Measurements from ENCODE around the gene ACBD6.

Gene ACBD6

DNA sequence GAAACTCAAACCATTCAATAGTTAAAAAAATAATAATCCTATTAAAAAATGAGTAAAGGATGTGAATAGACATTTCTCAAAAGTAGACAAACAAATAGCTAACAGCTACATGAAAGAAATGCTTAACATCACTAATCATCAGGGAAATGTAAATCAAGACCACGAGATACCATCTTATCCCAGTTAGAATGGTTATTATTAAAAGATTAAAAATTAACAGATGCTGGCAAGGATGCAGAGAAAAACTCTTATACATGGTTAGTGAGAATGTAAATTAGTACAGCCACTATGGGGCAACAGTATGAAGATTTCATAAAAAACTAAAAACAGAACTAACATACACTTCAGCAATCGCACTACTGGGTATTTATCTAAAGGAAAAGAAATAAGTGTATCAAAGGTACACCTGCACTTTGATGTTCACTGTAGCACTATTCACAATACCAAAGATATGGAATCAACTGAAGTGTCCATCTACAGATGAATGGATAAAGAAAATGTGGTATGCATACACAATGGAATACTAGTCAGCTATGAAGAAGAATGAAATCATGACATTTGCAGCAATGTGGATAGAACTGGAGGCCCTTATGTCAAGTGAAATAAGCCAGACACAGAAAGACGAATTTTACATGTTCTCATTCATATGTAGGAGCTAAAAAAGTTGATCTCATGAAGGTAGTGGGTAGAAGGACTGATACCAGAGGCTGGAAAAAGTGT is 117.9 kb downstream of the ACBD6 start:
- no peak for TF ChIP-seq CTCF (IDR thresholded peaks at IDR 0.05)

GRCh38 chr1:180382326-180383115 is 119.9 kb downstream of the ACBD6 start:
- TF ChIP-seq CTCF (IDR thresholded peaks at IDR 0.05), result no peak

DNA sequence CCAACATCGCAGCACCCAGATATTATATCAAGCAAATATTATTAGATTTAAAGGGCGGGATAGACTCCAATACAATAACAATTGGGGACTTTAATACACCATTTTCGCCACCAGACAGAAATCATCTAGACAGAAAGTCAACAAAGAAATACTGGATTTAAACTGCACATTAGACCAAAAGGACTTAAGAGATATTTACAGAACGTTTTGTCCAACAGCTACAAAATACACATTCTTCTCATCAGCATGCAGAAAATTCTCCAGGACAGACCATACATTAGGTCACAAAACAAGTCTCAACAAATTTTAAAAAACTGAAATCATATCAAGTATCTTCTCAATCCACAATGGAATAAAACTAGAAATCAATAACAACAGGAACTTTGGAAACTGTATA is 121.2 kb downstream of the ACBD6 start:
- no peak for TF ChIP-seq CTCF (IDR thresholded peaks at IDR 0.05)

DNA sequence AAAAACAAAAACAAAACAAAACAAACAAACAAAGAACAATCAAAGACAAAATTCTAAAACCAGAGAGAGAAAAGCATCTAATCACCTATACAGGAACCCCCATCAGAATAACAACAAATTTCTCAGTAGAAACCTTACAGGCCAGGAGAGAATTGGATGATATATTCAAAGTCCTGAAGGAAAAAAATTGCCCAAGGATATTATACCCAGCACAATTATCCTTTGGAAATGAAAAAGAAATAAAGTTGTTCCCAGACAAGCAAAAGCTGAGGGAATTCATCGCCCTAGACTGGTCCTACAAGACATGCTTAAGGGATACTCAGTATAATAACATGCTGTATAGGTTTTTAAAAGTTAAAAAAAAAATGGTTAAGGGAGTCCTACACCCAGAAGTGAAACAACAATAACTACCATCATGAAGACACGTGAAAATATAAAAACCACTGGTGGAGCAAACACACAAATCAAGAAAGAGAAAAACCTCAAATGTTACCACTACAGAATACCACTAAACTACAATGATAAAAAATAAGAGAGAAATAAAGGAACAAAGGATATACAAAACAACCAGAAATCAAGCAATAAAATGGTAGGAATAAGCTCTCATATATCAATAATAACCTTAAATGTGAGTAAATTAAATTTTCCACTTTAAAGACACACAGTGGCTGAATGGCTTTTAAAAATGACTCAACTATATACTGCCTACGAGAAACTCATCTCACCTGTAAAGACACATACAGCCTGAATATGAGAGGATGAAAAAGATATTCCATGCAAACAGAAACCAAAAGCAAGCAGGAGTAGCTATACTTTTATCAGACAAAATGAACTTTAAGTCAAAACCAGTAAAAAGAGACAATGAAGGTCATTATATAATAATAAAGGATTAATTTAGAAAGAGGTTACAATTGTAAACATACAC is 121.9 kb downstream of the ACBD6 start:
- no peak for TF ChIP-seq CTCF (IDR thresholded peaks at IDR 0.05)

GRCh38 chr1:180376800-180377199 is 125.6 kb downstream of the ACBD6 start:
- TF ChIP-seq CTCF (IDR thresholded peaks at IDR 0.05), result no peak

- TF ChIP-seq CTCF (IDR thresholded peaks at IDR 0.05), result no peak
These were observed 126.1 kb downstream of the ACBD6 start for GRCh38 chr1:180376253-180376652.

GRCh38 chr1:180372728-180373127 is 129.6 kb downstream of the ACBD6 start:
- TF ChIP-seq CTCF (IDR thresholded peaks at IDR 0.05), result no peak
